HL-60 (cell line): ENCODE measurements around the gene NOLC1.

Source experiments
- DNase-seq, 2 experiments: peaks; one replicate each; pipeline ENCODE4 v3.0.0-alpha.2; 2010 to 2020; ENCODE audit warnings: low read depth in 1 of 2, low spot score in 1 of 2
- H3K27ac ChIP-seq: fragments of 250-450 bp; sonication (Bioruptor Pico); replicated peaks from 2 replicates; pipeline ENCODE4 v1.5.1; 2020; ENCODE audit warnings: mild to moderate bottlenecking, moderate library complexity
- H3K27me3 ChIP-seq: fragments of 250-450 bp; sonication (Bioruptor Pico); 2 replicates; pipeline ENCODE4 v1.5.1; 2021; ENCODE audit warnings: mild to moderate bottlenecking, moderate library complexity; ENCODE audit not compliant: insufficient read depth, poor library complexity, severe bottlenecking
- H3K4me3 ChIP-seq: replicated peaks from 2 replicates; pipeline ENCODE4 v1.5.1; 2011; ENCODE audit warnings: mild to moderate bottlenecking, control low read depth, low read length; ENCODE audit not compliant: insufficient read depth
- CTCF ChIP-seq: IDR thresholded peaks from one replicate; pipeline ENCODE4 v1.5.1; 2011; ENCODE audit warnings: low read length, control low read depth, inconsistent platforms; ENCODE audit not compliant: insufficient read depth
- GABPA ChIP-seq: IDR thresholded peaks from 2 replicates; pipeline ENCODE4 v1.6.1; 2012; ENCODE audit warnings: low read depth
- POLR2AphosphoS5 ChIP-seq: IDR thresholded peaks from 2 replicates; pipeline ENCODE4 v1.6.1; 2012; ENCODE audit warnings: low read depth
- SPI1 ChIP-seq: IDR thresholded peaks from 2 replicates; pipeline ENCODE4 v1.6.1; 2012; ENCODE audit warnings: low read depth, mild to moderate bottlenecking, borderline replicate concordance
- TF ChIP-seq, protein P1 (sequence below): IDR thresholded peaks from 2 replicates; pipeline ENCODE4 v1.6.1; 2012; ENCODE audit warnings: low read depth; ENCODE audit not compliant: insufficient replicate concordance

Gene NOLC1

GRCh38 chr10:102121739-102122372 lies 30.3 kb upstream of the NOLC1 start:
- TF ChIP-seq, protein P1, sequence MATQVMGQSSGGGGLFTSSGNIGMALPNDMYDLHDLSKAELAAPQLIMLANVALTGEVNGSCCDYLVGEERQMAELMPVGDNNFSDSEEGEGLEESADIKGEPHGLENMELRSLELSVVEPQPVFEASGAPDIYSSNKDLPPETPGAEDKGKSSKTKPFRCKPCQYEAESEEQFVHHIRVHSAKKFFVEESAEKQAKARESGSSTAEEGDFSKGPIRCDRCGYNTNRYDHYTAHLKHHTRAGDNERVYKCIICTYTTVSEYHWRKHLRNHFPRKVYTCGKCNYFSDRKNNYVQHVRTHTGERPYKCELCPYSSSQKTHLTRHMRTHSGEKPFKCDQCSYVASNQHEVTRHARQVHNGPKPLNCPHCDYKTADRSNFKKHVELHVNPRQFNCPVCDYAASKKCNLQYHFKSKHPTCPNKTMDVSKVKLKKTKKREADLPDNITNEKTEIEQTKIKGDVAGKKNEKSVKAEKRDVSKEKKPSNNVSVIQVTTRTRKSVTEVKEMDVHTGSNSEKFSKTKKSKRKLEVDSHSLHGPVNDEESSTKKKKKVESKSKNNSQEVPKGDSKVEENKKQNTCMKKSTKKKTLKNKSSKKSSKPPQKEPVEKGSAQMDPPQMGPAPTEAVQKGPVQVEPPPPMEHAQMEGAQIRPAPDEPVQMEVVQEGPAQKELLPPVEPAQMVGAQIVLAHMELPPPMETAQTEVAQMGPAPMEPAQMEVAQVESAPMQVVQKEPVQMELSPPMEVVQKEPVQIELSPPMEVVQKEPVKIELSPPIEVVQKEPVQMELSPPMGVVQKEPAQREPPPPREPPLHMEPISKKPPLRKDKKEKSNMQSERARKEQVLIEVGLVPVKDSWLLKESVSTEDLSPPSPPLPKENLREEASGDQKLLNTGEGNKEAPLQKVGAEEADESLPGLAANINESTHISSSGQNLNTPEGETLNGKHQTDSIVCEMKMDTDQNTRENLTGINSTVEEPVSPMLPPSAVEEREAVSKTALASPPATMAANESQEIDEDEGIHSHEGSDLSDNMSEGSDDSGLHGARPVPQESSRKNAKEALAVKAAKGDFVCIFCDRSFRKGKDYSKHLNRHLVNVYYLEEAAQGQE = no peak
- TF ChIP-seq POLR2AphosphoS5 = no peak
- no peak for TF ChIP-seq GABPA
- no peak for TF ChIP-seq CTCF
- TF ChIP-seq SPI1 = no peak
- Histone ChIP-seq H3K27ac (no peak overlapping the region), H3K4me3 (no peak overlapping the region), H3K27me3 (no peaks in the 10 kb centered on the region)
- DNase-seq = no peak

- no peak for DNase-seq
- no peak overlapping the region for H3K27ac ChIP-seq
- no peak overlapping the region for H3K4me3 ChIP-seq
- TF ChIP-seq, protein P1 = no peak
- TF ChIP-seq SPI1 = no peak
- no peak for TF ChIP-seq POLR2AphosphoS5
- no peak for TF ChIP-seq CTCF
- no peak for TF ChIP-seq GABPA
- no peaks in the 10 kb centered on the region for H3K27me3 ChIP-seq
These were observed 29.7 kb upstream of the NOLC1 start for GRCh38 chr10:102122450-102122849.

- Histone ChIP-seq H3K27me3 (no peaks in the 10 kb centered on the region), H3K27ac (no peak overlapping the region), H3K4me3 (no peak overlapping the region)
- no peak for DNase-seq
- TF ChIP-seq CTCF (no peak), GABPA (no peak), SPI1 (no peak), POLR2AphosphoS5 (no peak)
- TF ChIP-seq, protein P1 = no peak
These were observed 29.0 kb upstream of the NOLC1 start for GRCh38 chr10:102123223-102123622.
